Calu3 (cell line): ENCODE results near the gene HECW1. TPM values are rescaled to one million over a fixed set of nuclear protein-coding genes. Genes with fewer than 3 reads are reported as not detected.

Source experiments
- BruUV-seq: library from RNA; stranded (reverse); fragments of 400-500 nt; replicated peaks from 2 replicates; lab custom pipeline; 2021; lab: Mats Ljungman, UMichigan
- CTCF ChIA-PET: fragments of 300-600 bp; sonication (Branson Sonifier 250); formaldehyde crosslinking; loops from one replicate; lab custom pipeline; 2022; ENCODE audit warnings: antibody characterized with exemption; lab: Charles Lee
- DNase-seq: peaks from one replicate; pipeline ENCODE4 v3.0.0; 2022
- H3K27ac Mint-ChIP-seq: one replicate; pipeline ENCODE4 v1.8.0; 2022; ENCODE audit warnings: mixed read lengths; ENCODE audit not compliant: unreplicated experiment
- H3K27me3 Mint-ChIP-seq: one replicate; pipeline ENCODE4 v1.8.0; 2022; ENCODE audit warnings: mixed read lengths; ENCODE audit not compliant: unreplicated experiment
- H3K36me3 Mint-ChIP-seq: one replicate; pipeline ENCODE4 v1.8.0; 2022; ENCODE audit warnings: mild to moderate bottlenecking, moderate library complexity, mixed read lengths; ENCODE audit not compliant: insufficient read depth, unreplicated experiment
- H3K4me1 Mint-ChIP-seq: one replicate; pipeline ENCODE4 v1.8.0; 2022; ENCODE audit warnings: mild to moderate bottlenecking, low read depth, mixed read lengths; ENCODE audit not compliant: unreplicated experiment
- H3K4me3 Mint-ChIP-seq: one replicate; pipeline ENCODE4 v1.8.0; 2022; ENCODE audit warnings: mild to moderate bottlenecking, low read depth, moderate library complexity, mixed read lengths; ENCODE audit not compliant: unreplicated experiment
- H3K9me3 Mint-ChIP-seq: one replicate; pipeline ENCODE4 v1.8.0; 2022; ENCODE audit warnings: low read depth, mixed read lengths; ENCODE audit not compliant: unreplicated experiment
- intact Hi-C: fragments of 100-400 bp; cut with micrococcal nuclease; formaldehyde crosslinking; loops from one replicate; pipeline ENCODE4 v1.10.0; 2022; ENCODE audit not compliant: unreplicated experiment
- total RNA-seq: library from RNA; stranded (reverse); gene quantifications from 2 replicates; pipeline ENCODE4 v1.2.3, GENCODE V29; 2022
- TF ChIP-seq, protein P1 (sequence below): fragments of 200-600 bp; IDR thresholded peaks from one replicate; pipeline ENCODE4 v1.8.0; 2022; ENCODE audit warnings: antibody characterized with exemption; ENCODE audit not compliant: unreplicated experiment

The HECW1 gene
- total RNA-seq, 1 experiment from 2014 or later, result 0.33 TPM

DNA sequence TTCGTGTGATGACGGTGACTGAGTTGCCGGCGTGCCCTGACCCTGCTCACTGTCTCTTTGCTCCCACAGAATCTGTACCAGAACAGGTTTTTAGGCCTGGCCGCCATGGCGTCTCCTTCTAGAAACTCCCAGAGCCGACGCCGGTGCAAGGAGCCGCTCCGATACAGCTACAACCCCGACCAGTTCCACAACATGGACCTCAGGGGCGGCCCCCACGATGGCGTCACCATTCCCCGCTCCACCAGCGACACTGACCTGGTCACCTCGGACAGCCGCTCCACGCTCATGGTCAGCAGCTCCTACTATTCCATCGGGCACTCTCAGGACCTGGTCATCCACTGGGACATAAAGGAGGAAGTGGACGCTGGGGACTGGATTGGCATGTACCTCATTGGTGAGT, 199.2 kb downstream of the HECW1 start:
- Mint-ChIP-seq H3K4me3 (no peak overlapping the region), H3K27me3 (peaks cover 21% of the 10 kb centered on the region), H3K9me3 (no peaks in the 10 kb centered on the region), H3K36me3 (no peaks in the 10 kb centered on the region), H3K4me1 (no peaks in the 10 kb centered on the region), H3K27ac (no peak overlapping the region)
- BruUV-seq, result no TSS peak
- CTCF ChIA-PET, result no interaction called here
- intact Hi-C loops, result loop anchor here (10.0 kb wide), 1 partner anchor 123 kb away; no protein-coding TSS in a partner anchor
- DNase-seq, result no peak
- TF ChIP-seq, protein P1, sequence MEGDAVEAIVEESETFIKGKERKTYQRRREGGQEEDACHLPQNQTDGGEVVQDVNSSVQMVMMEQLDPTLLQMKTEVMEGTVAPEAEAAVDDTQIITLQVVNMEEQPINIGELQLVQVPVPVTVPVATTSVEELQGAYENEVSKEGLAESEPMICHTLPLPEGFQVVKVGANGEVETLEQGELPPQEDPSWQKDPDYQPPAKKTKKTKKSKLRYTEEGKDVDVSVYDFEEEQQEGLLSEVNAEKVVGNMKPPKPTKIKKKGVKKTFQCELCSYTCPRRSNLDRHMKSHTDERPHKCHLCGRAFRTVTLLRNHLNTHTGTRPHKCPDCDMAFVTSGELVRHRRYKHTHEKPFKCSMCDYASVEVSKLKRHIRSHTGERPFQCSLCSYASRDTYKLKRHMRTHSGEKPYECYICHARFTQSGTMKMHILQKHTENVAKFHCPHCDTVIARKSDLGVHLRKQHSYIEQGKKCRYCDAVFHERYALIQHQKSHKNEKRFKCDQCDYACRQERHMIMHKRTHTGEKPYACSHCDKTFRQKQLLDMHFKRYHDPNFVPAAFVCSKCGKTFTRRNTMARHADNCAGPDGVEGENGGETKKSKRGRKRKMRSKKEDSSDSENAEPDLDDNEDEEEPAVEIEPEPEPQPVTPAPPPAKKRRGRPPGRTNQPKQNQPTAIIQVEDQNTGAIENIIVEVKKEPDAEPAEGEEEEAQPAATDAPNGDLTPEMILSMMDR, result no peak

DNA sequence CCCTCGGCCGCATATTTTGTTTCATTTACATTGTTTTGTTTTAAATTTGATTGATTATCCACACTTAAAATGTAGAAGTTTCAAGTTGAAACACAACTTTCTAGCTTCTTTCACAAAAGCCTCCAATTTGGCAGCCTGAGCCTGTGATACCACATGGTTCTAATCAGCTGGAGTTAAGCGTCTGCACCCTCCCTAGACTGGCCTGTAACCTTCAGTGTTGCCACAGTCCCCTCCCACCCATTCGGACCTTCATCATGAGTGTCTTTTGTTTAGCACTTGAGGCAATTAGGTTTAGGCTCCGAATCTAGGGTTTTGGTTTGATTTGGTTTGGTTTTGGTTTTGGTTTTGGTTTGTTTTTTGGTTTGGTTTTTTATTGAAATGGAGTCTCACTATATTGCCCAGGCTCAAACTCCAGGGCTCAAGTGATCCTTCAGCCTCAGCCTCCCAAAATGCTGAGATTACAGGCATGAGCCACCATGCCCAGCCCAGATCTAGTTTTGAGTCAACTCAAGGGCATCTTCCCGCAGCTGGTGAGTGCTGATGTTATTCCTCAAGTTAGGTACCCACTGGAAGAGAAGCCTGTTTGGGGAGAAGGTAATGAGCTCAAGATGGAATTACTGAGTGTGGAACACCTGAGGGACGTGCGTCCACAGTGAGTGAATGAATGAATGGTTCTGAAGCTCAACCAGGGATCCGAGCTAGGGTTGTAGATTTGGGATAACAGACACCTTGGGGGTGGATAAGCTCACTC, 201.4 kb downstream of the HECW1 start:
- BruUV-seq, result no TSS peak
- Mint-ChIP-seq H3K36me3 (no peaks in the 10 kb centered on the region), H3K27me3 (peaks cover 21% of the 10 kb centered on the region), H3K27ac (no peak overlapping the region), H3K9me3 (no peaks in the 10 kb centered on the region), H3K4me3 (no peak overlapping the region), H3K4me1 (no peaks in the 10 kb centered on the region)
- DNase-seq, result no peak
- intact Hi-C loops, result loop anchor here (10.0 kb wide), 1 partner anchor 121 kb away; no protein-coding TSS in a partner anchor
- TF ChIP-seq, protein P1, result no peak
- CTCF ChIA-PET, result interaction anchor here (0.8 to 2.0 kb wide), 2 partner anchors 14 to 126 kb away, joined by 4 to 5 read pairs; no protein-coding TSS in a partner anchor

DNA sequence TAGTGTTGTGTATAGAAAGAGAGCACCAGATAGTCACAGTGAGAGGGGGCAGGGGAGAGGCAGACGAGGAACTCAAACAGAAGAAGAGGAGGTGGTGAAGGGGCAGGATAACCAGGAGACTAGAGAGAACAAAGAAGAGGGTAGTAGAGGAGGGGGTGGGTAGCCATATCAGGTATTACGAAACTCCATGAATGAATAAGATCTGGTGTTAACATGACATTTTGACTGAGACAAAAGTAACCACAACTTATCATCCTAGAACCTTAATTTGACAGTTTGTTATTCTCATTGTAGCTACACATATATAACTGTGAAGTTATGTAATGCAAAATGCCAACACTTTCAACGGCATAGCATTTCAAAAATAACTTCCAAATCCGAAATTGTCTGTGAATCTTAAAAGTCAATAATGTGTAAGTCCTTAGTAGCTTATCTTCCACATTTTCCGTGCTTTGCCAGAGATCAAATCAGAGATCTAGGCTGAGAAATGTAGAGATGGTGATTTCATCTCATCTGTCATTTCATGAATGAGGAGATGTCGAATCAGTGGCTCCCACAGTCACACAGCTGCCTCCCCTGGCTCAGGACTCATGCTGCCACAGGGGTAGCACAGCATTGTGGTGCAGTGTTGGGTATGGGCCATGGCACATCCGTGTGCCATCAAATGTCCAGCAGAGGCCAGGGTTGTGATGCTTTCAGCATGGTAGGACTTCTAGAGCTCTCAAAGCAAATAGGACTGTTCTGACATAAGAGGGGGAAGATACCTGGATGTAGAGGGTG, 202.1 kb downstream of the HECW1 start:
- no peaks in the 10 kb centered on the region for H3K9me3 Mint-ChIP-seq
- CTCF ChIA-PET, result interaction anchor here (0.8 to 2.0 kb wide), 3 partner anchors 13 to 125 kb away, joined by 4 to 5 read pairs (median 4); no protein-coding TSS in a partner anchor

DNA sequence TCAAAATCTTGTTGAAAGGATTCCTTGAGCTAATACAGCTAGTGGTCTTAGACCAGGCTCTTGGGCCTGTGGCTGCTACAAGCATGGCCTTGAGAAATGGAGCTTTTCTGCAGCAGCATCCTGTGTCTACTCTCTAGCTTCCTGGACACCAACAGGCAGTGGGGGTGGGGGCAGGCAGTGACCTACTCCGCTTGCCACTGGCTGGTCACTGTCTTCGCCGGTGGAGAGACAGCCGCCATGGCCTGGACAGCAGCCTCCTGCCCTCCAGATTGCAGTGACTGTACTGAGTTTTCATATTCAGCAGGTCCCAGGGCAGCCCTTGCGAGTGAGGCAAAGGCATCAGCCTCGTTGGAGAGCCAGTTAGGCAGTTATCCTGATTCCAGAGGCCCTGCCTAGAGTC, 204.6 kb downstream of the HECW1 start:
- Mint-ChIP-seq H3K9me3 (no peaks in the 10 kb centered on the region), H3K4me1 (no peaks in the 10 kb centered on the region), H3K27me3 (peaks cover 38% of the 10 kb centered on the region), H3K4me3 (no peak overlapping the region), H3K27ac (no peak overlapping the region), H3K36me3 (no peaks in the 10 kb centered on the region)
- DNase-seq, result no peak
- TF ChIP-seq, protein P1, result no peak
- intact Hi-C loops, result loop anchor here (10.0 kb wide), 1 partner anchor 118 kb away; no protein-coding TSS in a partner anchor
- no TSS peak for BruUV-seq
- CTCF ChIA-PET, result interaction anchor here (1.2 kb wide), 1 partner anchor 11 kb away, joined by 5 read pairs; no protein-coding TSS in a partner anchor

More for the DNA sequence above, 202.1 kb downstream of the HECW1 start:
- Mint-ChIP-seq H3K27ac (no peak overlapping the region), H3K4me1 (no peaks in the 10 kb centered on the region), H3K36me3 (no peaks in the 10 kb centered on the region), H3K27me3 (peaks cover 21% of the 10 kb centered on the region), H3K4me3 (no peak overlapping the region)
- BruUV-seq, result no TSS peak
- DNase-seq, result no peak
- TF ChIP-seq, protein P1, result no peak
- intact Hi-C loops, result loop anchor here (10.0 kb wide), 1 partner anchor 120 kb away; no protein-coding TSS in a partner anchor
